ENCODE results near the gene ZC3H18. TPM values are rescaled to one million over a fixed set of nuclear protein-coding genes. Genes with fewer than 3 reads are reported as not detected.

The ZC3H18 gene
- total and polyA plus RNA-seq, 10 of the 15 experiments (the other 5 are each of a cell fraction or from before 2014, with no cell fraction given): 1.0 to 58.3 (median 22.4) TPM

DNA sequence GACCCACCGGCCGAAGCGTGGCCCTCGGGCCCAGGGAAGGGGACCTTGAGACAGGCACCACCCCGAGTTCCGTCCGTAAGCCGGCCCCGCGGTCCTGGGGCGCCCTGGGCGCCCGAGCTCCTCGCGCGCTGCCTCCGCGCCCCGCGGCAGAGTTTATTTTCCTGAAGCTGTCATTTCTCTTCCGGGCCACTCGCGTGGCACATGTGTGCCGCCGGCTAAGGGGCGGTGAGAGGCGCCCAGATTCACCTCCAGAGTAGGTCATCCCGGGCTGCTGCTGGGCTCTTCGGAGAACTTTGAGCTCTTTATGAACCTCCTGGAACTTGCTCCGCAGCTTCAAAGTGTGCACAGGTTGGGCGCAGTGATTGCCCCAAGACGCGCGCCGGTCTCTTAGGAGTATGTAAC lies 489 bp downstream of the ZC3H18 start:
- Histone ChIP-seq H3K36me3 (ENCODE audit: control insufficient read depth in 2 of 2, insufficient read depth in 2 of 2, low read length in 1 of 2) (peaks cover 1 to 3% of the 10 kb centered on the region in 2 experiments; a peak in 2 of 4 replicates), H3K27me3 (replicated peaks in 1 of 2; ENCODE audit: control insufficient read depth in 2 of 2, insufficient read depth in 2 of 2, low read length in 1 of 2) (no peaks in the 10 kb centered on the region), H3K9ac (ENCODE audit: control insufficient read depth, insufficient read depth, low read length) (peak overlapping the region; percentile 56), H3K79me2 (ENCODE audit: control insufficient read depth, insufficient read depth, low read length) (peaks cover 33% of the 10 kb centered on the region), H4K20me1 (ENCODE audit: control insufficient read depth, insufficient read depth) (no peaks in the 10 kb centered on the region; the same call in 1 of the 2 replicates), H2AFZ (ENCODE audit: control insufficient read depth, low read depth, low read length) (no peak overlapping the region), H3K27ac (ENCODE audit: control insufficient read depth, insufficient read depth) (peak overlapping the region; percentile 60), H3K4me2 (ENCODE audit: control insufficient read depth, insufficient read depth) (peak overlapping the region; percentile 82), H3K4me3 (peak overlapping the region; percentile 98), H3K9me3 (replicated peaks; ENCODE audit: control insufficient read depth, insufficient read depth, low read length) (no peaks in the 10 kb centered on the region), H3K4me1 (ENCODE audit: control insufficient read depth, insufficient read depth, low read length) (peaks cover 5% of the 10 kb centered on the region; the same call in 1 of the 2 replicates)
- SMC1A ChIA-PET (ENCODE audit: uncharacterized antibody, unreplicated experiment): interaction anchor here (1.1 to 2.0 kb wide), 5 partner anchors 21 to 130 kb away, joined by 3 to 5 read pairs (median 3); no protein-coding TSS in a partner anchor
- RAD21 ChIA-PET (ENCODE audit: unreplicated experiment): interaction anchor here (1.0 to 1.4 kb wide), 8 partner anchors 21 to 119 kb away, joined by 3 to 6 read pairs (median 4); no protein-coding TSS in a partner anchor
- TSS peak; percentile 62 for BruUV-seq (replicated peaks)
- intact Hi-C loops (cut with micrococcal nuclease; ENCODE audit: unreplicated experiment) (no loop called here), in situ Hi-C loops (cut with MboI) (loop anchor here (5.0 kb wide), 1 partner anchor 52 kb away; no protein-coding TSS in a partner anchor)
- CTCF ChIA-PET: interaction anchor here (0.6 to 2.1 kb wide), 9 partner anchors 8 to 645 kb away, joined by 3 to 7 read pairs (median 4); no protein-coding TSS in a partner anchor
- DNase-seq (ENCODE audit: low read depth, low spot score) (no peak), ATAC-seq (peak; percentile 42), FAIRE-seq (no peak)
- 0% methylated on average over 23 of the region's 35 CpGs for WGBS (ENCODE audit: insufficient coverage, insufficient replicate concordance, low lambda C conversion rate, missing lambda C conversion rate)
- POLR2A ChIA-PET: interaction anchor here (0.7 to 2.4 kb wide), 7 partner anchors 19 to 620 kb away, joined by 3 to 9 read pairs (median 4); partner anchors contain the start of gene BANP
- TF ChIP-seq BRCA1 (IDR thresholded peaks at IDR 0.05; ENCODE audit: low read depth, low read length): no peak
- peak; percentile 38; the same call in 1 of the 2 replicates for TF ChIP-seq NR2C1 (IDR thresholded peaks at IDR 0.05)
- no peak for TF ChIP-seq BMI1 (IDR thresholded peaks at IDR 0.05; ENCODE audit: borderline replicate concordance)
- TF ChIP-seq NRF1 (conservative IDR thresholded peaks at IDR 0.05; ENCODE audit: low read depth, low read length): no peak
- TF ChIP-seq ZBED1 (IDR thresholded peaks at IDR 0.05; ENCODE audit: borderline replicate concordance): no peak
- 0 out of 2 replicates have a peak, but pooled peaks have one; percentile 8 for TF ChIP-seq MXI1 (IDR thresholded peaks at IDR 0.05; ENCODE audit: low read depth, low read length)
- 0 out of 2 replicates have a peak, but pooled peaks have one; percentile 15 for TF ChIP-seq SMAD5 (IDR thresholded peaks at IDR 0.05; ENCODE audit: low read depth)
- TF ChIP-seq SIN3A (IDR thresholded peaks at IDR 0.05; ENCODE audit: low read depth, low read length): peak; percentile 2; the same call in 1 of the 2 replicates

Measured in GM12878 (cell line).